ENCODE results near the gene SELENON.

SELENON gene

DNA sequence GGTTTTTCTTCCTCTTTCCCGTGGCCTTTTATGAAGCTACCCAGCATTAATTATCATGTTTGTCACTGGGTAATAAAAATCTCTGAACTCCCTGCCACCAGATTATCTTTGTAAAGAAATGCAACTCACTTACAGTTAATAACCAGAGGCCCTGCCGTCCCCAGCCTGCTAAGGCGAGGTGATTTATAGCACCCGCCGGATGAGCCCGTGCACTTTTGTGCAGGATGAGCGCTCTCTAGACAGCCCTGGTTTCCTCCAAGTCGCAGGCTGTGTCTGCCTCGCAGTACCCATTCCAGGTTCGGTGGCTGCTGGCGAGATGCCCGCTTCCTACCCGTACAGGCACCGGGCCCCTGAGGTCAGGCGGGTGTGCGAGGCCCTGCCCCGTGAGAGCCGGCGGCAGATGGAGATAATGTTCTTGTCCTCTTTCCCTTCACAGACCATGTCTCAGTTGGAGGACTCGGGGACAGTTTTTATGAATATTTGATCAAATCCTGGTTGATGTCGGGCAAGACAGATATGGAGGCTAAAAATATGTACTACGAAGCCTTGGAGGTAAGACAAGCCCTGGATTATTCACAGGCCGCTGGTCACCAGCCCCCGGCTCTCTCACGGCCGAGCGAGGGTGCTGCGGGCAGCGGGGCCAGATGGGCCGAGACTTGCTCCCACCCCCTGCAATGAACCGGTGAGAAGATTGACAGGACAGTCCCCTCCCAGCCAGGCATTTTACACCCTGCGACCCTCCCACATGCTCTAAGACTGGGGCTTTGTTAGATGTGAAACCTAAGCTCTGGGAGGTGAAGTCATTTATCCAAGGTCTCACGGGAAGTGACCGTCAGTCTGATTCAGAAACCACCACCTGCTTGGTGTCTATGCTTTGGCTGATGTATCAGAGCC, 28.5 kb upstream of the SELENON start:
- DNase-seq = peak in 1 of 2 donors; percentile 53

GRCh38 chr1:25772164-25772563, 27.8 kb upstream of the SELENON start:
- no peak for DNase-seq

DNA sequence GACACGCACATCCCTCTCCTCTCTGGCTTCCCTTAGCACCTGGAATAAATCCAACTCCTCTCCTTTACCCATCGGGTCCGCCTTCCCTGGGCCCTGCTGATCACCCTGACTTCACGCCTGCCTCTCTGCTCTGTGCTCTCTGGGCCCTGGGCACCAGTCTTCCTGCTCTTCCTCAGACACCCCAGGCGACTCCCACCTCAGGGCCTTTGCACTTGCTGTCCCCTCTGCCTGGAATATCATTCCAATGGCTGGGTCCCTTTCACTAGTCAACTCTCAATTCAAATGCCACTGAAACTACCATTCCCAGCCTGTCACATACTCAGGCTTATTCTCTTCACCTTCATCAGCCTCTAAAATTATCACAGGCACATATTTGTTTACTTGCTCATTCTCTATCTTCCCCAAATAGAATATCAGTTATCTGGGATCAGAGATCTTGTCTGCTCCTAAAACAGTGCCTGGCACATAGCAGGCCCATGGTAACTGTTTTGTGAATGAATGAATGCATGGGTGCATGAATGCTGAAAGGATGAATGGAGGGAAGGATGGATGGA, 27.2 kb upstream of the SELENON start:
- no peak for DNase-seq

GRCh38 chr1:25773441-25774125, 26.4 kb upstream of the SELENON start:
- no peak for DNase-seq

DNA sequence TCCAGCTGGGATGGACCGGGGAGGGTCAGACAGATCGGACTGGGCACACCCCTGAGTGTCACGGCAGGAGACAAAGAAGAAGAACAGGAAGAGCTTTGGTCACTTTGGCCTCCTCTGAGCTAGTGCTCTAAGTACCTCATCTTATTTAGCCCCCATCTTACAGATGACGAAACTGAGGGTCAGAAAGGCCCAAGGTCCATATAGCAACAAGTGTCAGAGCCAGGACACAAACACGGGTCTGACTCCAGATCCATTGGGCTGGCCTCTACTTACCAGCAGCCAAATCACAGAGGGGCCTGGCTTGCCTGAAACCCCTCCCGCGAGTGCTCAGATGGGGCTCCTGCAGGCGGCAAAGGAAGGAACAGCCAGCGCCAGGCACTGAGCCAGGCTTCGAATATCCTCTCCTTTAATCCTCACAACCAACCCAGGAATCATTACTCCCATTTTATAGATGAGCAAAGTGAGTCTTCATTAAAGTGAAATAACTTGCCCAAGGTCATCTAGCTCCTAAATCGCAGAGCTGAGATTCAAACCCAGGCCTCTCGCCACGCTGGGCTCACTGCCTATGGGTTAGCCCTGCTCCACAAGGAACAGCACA, 25.7 kb upstream of the SELENON start:
- DNase-seq = no peak

DNA sequence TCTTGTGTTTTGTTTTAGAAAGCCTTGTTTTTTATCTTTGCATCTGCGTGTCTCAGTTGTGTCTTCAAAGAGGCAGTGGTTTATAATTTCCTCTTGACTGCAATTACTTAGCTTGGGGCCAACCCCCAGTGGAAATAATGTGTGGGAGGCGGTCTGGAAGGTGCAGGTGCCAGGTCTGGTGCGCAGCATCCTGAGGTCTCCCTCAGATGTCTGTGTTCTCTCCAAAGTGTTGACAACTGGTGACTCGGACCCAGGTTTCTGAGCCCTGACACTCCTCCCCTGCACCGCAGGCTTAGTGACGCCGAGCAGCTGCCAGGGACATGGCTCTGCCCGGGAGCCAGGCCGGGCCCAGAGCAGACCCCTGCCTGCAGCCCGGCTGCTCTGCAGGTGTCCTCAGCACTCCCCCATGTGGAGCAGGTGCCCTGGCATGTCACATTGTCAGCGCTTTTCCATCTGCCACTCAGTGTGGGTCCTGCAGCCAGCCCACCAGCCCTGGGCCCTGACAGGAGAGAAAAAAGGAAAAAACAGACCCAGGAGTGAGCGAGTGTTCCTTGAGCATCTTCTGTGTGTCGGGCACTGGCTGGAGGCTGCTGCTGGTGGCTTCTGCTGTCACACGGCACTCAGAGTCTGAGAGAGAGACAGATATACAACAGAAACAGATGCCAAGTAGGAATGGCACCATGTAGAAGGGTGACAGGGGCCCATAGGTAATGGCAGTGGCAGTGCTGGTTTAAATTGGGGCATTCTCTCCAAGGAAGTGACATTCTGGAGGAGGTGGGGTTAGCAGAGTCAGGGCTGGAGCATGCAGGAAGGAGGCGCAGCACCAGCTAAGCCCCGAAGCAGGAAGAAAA, 24.8 kb upstream of the SELENON start:
- DNase-seq = peak; percentile 82 to 85

GRCh38 chr1:25779388-25779787, 20.6 kb upstream of the SELENON start:
- DNase-seq = no peak

DNA sequence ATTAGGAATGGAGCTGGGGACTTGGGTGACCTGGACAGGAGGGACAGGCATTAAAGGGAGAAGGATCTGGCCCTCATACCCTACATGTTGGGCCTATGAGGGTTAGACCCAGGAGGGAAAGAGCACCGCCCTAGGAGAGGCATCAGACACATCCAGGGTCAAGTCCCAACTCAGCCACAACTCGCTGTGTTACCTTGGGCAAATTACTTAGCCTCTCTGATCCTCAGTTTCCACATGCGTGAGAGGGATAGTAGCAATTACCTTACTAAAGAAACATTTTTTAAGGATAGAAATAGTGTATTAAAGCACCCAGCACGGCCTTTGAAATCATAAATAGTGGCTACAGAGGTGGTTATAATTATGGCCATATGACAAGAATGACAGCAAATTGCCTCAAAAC, 20.1 kb upstream of the SELENON start:
- DNase-seq = no peak

DNA sequence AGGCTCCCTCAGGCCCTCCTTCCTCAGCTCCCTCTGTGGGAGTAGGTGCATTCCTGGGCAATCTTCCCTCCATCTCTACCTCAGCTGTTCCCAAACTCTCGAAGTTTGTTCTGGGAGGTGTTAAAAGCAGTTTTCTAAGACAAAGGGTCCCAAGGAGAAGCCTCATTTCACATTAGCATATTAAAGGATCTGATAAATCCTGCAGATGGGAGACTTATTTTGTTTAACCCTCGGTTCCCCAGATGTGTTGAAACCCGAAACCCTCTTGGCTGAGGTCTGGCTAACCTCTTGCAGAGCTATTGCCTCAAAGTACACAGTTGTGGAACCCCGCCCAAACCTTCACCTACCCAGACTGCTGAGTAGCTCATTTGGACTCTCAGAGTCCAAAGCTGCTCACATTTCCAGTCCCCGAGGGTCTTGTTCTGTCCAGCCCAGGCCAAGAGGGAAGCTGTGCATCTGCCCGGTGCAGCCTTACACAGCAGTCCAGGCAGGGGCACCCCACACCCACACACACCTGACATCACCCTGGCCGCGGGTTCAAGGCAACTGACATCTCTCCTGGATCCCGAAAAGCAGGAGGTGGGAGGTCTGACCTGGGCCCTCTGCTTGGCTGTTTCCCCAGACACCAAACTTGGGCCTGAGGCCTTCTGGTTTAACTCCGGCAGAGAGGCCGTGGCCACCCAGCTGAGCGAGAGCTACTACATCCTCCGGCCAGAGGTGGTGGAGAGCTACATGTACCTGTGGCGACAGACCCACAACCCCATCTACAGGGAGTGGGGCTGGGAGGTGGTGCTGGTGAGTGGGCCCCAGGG, 19.5 kb upstream of the SELENON start:
- DNase-seq = no peak

DNA sequence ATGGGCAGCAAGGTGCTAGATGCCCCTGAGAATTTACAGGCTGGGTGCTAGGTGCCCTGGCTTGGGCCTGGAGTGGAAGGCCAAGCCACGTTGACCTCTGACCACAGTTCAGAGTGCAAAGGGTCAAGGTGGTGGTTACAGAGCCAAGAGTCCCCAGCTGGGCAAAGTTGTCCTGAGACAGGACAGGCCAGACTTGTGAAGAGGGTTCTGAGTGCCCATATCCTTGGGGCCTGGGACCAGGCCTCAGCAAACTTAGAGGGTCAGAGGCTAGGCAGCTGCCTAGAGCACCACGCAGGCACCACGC, 18.9 kb upstream of the SELENON start:
- no peak for DNase-seq

GRCh38 chr1:25782608-25783201, 17.3 kb upstream of the SELENON start:
- DNase-seq = no peak

GRCh38 chr1:25784575-25785051, 15.4 kb upstream of the SELENON start:
- DNase-seq = no peak

GRCh38 chr1:25785333-25786067, 14.5 kb upstream of the SELENON start:
- no peak for DNase-seq

GRCh38 chr1:25786887-25787759, 12.9 kb upstream of the SELENON start:
- no peak for DNase-seq

- no peak for DNase-seq
Observed at GRCh38 chr1:25787760-25788166, 12.2 kb upstream of the SELENON start.

DNA sequence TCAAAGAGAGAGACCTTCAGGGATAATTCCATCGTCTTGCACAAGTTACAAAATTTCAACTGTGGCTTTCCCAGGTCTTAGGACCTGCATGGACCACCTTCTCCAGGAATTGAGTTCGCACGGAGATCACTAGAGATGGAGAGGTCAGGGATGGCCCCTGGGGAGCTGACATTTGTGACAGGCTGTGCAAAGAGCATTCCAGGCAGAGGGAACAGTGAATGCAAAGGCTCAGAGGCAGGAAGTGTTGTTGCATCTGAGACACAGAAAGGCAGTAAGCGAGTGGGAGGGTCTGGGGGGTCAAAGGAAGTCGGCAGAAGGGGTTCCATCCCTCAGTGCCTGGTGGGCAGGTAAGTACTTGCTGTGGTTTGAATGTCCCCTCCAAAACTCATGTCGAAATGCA, 9.5 kb upstream of the SELENON start:
- no peak for DNase-seq

DNA sequence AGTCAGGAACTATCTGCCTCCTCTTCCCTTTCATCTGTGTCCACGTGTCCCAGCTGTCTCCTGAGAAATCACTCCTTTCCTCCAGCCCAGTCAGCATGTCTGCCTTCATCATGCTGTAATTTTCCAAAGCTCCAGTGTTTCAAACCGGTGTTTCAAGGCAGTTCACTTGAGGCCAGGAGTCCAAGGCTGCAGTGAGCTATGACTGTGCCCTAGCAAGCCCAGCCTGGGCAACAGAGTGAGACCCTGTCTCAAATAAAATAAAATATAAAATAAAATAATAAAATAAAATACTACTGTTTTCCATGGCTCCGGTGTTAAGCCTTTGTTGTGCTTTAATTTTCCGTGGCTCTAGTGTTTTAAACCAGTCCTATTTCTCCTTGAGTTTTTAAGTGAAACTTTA, 7.9 kb upstream of the SELENON start:
- no peak for DNase-seq

GRCh38 chr1:25793585-25794170, 6.3 kb upstream of the SELENON start:
- DNase-seq = no peak

- DNase-seq = no peak
Observed at GRCh38 chr1:25794325-25794724, 5.7 kb upstream of the SELENON start.
